VCaP (cell line): ENCODE results near the gene VANGL1.

Source experiments
- H3K27ac ChIP-seq: fragments of 450-650 bp; 2 replicates; pipeline ENCODE4 v1.5.1; 2017
- TF ChIP-seq, protein P1 (sequence below): fragments of 450-650 bp; conservative IDR thresholded peaks from 2 replicates; pipeline ENCODE4 v1.5.1; 2017; ENCODE audit warnings: mild to moderate bottlenecking, moderate library complexity

VANGL1 gene

GRCh38 chr1:115606305-115606704, 35.5 kb upstream of the VANGL1 start:
- TF ChIP-seq, protein P1, sequence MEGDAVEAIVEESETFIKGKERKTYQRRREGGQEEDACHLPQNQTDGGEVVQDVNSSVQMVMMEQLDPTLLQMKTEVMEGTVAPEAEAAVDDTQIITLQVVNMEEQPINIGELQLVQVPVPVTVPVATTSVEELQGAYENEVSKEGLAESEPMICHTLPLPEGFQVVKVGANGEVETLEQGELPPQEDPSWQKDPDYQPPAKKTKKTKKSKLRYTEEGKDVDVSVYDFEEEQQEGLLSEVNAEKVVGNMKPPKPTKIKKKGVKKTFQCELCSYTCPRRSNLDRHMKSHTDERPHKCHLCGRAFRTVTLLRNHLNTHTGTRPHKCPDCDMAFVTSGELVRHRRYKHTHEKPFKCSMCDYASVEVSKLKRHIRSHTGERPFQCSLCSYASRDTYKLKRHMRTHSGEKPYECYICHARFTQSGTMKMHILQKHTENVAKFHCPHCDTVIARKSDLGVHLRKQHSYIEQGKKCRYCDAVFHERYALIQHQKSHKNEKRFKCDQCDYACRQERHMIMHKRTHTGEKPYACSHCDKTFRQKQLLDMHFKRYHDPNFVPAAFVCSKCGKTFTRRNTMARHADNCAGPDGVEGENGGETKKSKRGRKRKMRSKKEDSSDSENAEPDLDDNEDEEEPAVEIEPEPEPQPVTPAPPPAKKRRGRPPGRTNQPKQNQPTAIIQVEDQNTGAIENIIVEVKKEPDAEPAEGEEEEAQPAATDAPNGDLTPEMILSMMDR = no peak
- no peak overlapping the region for H3K27ac ChIP-seq

GRCh38 chr1:115609021-115609420, 32.7 kb upstream of the VANGL1 start:
- TF ChIP-seq, protein P1 = no peak
- no peak overlapping the region for H3K27ac ChIP-seq

DNA sequence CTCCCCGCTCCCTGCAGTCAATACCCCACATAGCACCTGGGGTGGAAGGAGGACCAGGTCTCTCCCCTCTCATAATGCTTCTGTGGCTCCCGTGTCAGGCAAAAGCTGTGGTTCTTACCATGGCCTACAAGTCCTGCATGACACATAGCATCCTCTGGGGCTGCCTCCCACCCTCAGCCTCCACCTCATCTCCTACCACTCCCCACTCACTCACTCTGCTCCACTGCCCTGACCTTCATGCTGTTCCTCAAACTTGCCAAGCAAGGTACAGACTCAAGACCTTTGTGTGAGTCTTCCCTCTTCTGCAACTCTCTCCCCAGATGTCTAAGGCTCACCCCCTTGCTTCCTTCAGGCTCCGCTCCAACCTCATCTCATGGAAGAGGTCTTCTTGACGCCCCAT, 28.0 kb upstream of the VANGL1 start:
- H3K27ac ChIP-seq = no peak overlapping the region
- TF ChIP-seq, protein P1 = no peak

DNA sequence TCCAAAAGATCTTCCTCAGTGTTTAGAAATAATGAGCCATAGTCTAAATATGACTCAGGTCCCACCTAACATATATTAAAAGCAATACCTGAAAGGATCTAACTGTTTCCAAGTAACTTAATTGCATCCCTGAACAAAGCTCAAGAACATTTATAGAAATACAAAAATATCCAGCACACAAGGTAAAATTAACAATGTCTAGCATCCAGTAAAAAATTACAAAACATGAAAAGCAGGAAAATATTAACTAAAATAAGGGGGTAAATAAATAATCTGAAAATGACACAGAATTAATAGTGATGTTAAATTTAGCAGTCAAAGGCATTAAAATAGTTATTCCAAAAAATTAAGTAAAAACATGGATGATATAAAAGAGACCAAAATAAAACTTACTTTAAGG, 21.3 kb upstream of the VANGL1 start:
- H3K27ac ChIP-seq = no peak overlapping the region
- TF ChIP-seq, protein P1 = no peak

- no peak overlapping the region for H3K27ac ChIP-seq
- TF ChIP-seq, protein P1 = no peak
Observed at GRCh38 chr1:115620950-115621349, 20.8 kb upstream of the VANGL1 start.

- no peak overlapping the region for H3K27ac ChIP-seq
- TF ChIP-seq, protein P1 = no peak; the same call in 1 of the 2 replicates
Observed at GRCh38 chr1:115624859-115625258, 16.9 kb upstream of the VANGL1 start.

DNA sequence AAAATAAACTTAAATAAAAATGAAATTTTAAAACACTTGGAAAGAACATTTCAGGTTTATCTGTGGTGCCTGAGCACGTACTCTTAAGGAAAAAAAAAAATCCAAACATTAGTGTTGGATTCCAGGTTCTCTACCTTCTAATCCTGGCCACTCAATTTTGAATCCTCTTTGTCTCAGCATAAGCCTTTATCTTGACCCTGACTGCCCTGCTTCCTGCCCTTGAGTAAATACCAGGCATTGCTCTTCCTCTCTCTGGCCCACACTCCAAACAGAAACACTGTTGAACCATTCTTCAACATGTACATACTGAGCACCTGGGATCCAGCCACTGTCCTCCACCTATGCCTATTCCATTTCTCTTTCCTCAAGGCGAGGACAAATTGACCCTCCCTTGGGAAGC, 11.4 kb upstream of the VANGL1 start:
- no peak overlapping the region for H3K27ac ChIP-seq
- TF ChIP-seq, protein P1 = no peak
